Measurements from ENCODE around the gene PNPLA2.

PNPLA2 gene

GRCh38 chr11:873706-874105 is 55.0 kb downstream of the PNPLA2 start:
- no peak for DNase-seq (ENCODE audit: low read depth in 2 of 2)

Data from stimulated activated CD8-positive, alpha-beta memory T cell treated with anti-CD3 and anti-CD28 coated beads, Interleukin-15, amount 100 ng/mL, for 4 hours (primary cell).